Endothelial cell of umbilical vein (primary cell): Measurements from ENCODE around the gene ZNF74. TPM values are rescaled to one million over a fixed set of nuclear protein-coding genes. Genes with fewer than 3 reads are reported as not detected.

Experiments
- BruUV-seq: library from RNA; stranded (reverse); fragments of 400-500 nt; replicated peaks from 2 replicates; lab custom pipeline; 2021; lab: Mats Ljungman, UMichigan
- CTCF ChIA-PET: fragments of 300-600, 350-600 bp; sonication (Branson Sonifier 250); formaldehyde crosslinking; loops from one replicate; lab custom pipeline; 2021; ENCODE audit warnings: antibody characterized with exemption, inconsistent platforms; lab: Charles Lee
- POLR2A ChIA-PET: fragments of 300-600, 350-600 bp; sonication (Branson Sonifier 250); formaldehyde crosslinking; loops from one replicate; lab custom pipeline; 2021; ENCODE audit warnings: antibody characterized with exemption, inconsistent platforms; lab: Charles Lee
- DNase-seq: peaks from one replicate; pipeline ENCODE4 v3.0.0-alpha.2; 2011; ENCODE audit warnings: low read depth, low spot score
- FAIRE-seq: peaks from 2 replicates; lab custom pipeline; 2011; peaks lifted over from hg19 to GRCh38; lab: Jason Lieb, UNC
- H2AFZ ChIP-seq: 2 replicates; pipeline ENCODE4 v1.6.0; 2012; ENCODE audit warnings: low read depth, low read length, control low read depth, inconsistent platforms
- H3K27ac ChIP-seq: 2 replicates; pipeline ENCODE4 v1.5.1; 2011; ENCODE audit warnings: low read depth, mild to moderate bottlenecking, control low read depth, low read length, moderate library complexity; ENCODE audit not compliant: insufficient read depth
- H3K27me3 ChIP-seq, 2 experiments: 2 replicates each; pipeline versions ENCODE4 v1.6.0 to v1.6.1; 2011; ENCODE audit warnings: low read length in 2 of 2, mixed read lengths in 1 of 2; ENCODE audit not compliant: control insufficient read depth in 2 of 2, insufficient read depth in 2 of 2
- H3K36me3 ChIP-seq, 2 experiments: 2 replicates in 1 of 2; 3 replicates in 1 of 2; pipeline ENCODE4 v1.5.1; 2011; ENCODE audit warnings: low read length in 2 of 2, mild to moderate bottlenecking in 1 of 2, moderate library complexity in 1 of 2; ENCODE audit not compliant: control insufficient read depth in 2 of 2, insufficient read depth in 2 of 2; ENCODE audit errors: extremely low read depth in 1 of 2
- H3K4me1 ChIP-seq: 3 replicates; pipeline ENCODE4 v1.5.1; 2011; ENCODE audit warnings: mild to moderate bottlenecking, low read length; ENCODE audit not compliant: control insufficient read depth, insufficient read depth; ENCODE audit errors: extremely low read depth
- H3K4me2 ChIP-seq: 2 replicates; pipeline ENCODE4 v1.6.1; 2011; ENCODE audit warnings: low read length, control low read depth, mixed read lengths; ENCODE audit not compliant: insufficient read depth
- H3K4me3 ChIP-seq, 3 experiments: fragments of 200-600 bp in 1 of 3; sonication (generic), shearing (Covaris generic) in 1 of 3; replicated peaks in 1 of 3; 2 replicates each; pipeline ENCODE4 v1.5.1; 2011 to 2016; ENCODE audit warnings: control low read depth in 3 of 3, low read length in 3 of 3, mild to moderate bottlenecking in 2 of 3, inconsistent platforms in 1 of 3, low read depth in 1 of 3, moderate library complexity in 1 of 3; ENCODE audit not compliant: insufficient read depth in 1 of 3
- H3K79me2 ChIP-seq: 2 replicates; pipeline ENCODE4 v1.6.0; 2012; ENCODE audit warnings: low read length, inconsistent platforms; ENCODE audit not compliant: control insufficient read depth, insufficient read depth
- H3K9ac ChIP-seq: replicated peaks from 2 replicates; pipeline ENCODE3; 2011; ENCODE audit warnings: low read length, control low read depth; ENCODE audit not compliant: insufficient read depth; ENCODE audit errors: extremely low read depth
- H3K9me1 ChIP-seq: replicated peaks from 3 replicates; pipeline ENCODE4 v1.6.0; 2011; ENCODE audit warnings: mild to moderate bottlenecking, low read length; ENCODE audit not compliant: control insufficient read depth, insufficient read depth; ENCODE audit errors: extremely low read depth
- H3K9me3 ChIP-seq: replicated peaks from 2 replicates; pipeline ENCODE4 v1.5.1; 2012; ENCODE audit warnings: low read length, inconsistent platforms; ENCODE audit not compliant: control insufficient read depth, insufficient read depth
- H4K20me1 ChIP-seq: replicated peaks from 2 replicates; pipeline ENCODE3; 2011; ENCODE audit warnings: mild to moderate bottlenecking, low read length; ENCODE audit not compliant: control insufficient read depth, insufficient read depth; ENCODE audit errors: extremely low read depth
- EZH2 ChIP-seq: IDR thresholded peaks from 2 replicates; pipeline ENCODE4 v1.6.1; 2012; ENCODE audit warnings: borderline replicate concordance, low read depth, mild to moderate bottlenecking, moderate library complexity, low read length, inconsistent platforms; ENCODE audit not compliant: severe bottlenecking
- FOS ChIP-seq: IDR thresholded peaks from 2 replicates; pipeline ENCODE4 v1.6.1; 2011; ENCODE audit warnings: mild to moderate bottlenecking, low read length, moderate library complexity, borderline replicate concordance; ENCODE audit not compliant: insufficient read depth
- GATA2 ChIP-seq: IDR thresholded peaks from 2 replicates; pipeline ENCODE4 v1.7.0; 2011; ENCODE audit warnings: low read depth, mild to moderate bottlenecking, moderate library complexity, mixed read lengths, low read length; ENCODE audit not compliant: insufficient read length, insufficient read depth
- JUN ChIP-seq: IDR thresholded peaks from 2 replicates; pipeline ENCODE4 v1.6.1; 2011; ENCODE audit warnings: borderline replicate concordance, low read depth; ENCODE audit not compliant: insufficient read length, insufficient read depth
- MYC ChIP-seq: IDR thresholded peaks from one replicate; pipeline ENCODE4 v1.6.1; 2011; ENCODE audit warnings: mild to moderate bottlenecking, low read depth, low read length
- POLR2A ChIP-seq: IDR thresholded peaks from 2 replicates; pipeline ENCODE4 v1.6.1; 2012; ENCODE audit warnings: low read depth, mild to moderate bottlenecking, control low read depth, low read length
- POLR2AphosphoS5 ChIP-seq: IDR thresholded peaks from 2 replicates; pipeline ENCODE4 v1.6.1; 2012; ENCODE audit warnings: low read depth, mild to moderate bottlenecking, control low read depth, low read length, moderate library complexity; ENCODE audit not compliant: insufficient read depth
- dilution Hi-C: fragments of 300-500 bp; cut with MboI; formaldehyde crosslinking; loops from one replicate; pipeline ENCODE4 v1.15.0; 2019; ENCODE audit warnings: low sequenced_read_pairs; ENCODE audit not compliant: extremely low pct_ligation_motif_present
- intact Hi-C: fragments of 100-400 bp; cut with micrococcal nuclease; formaldehyde crosslinking; loops from one replicate; pipeline ENCODE4 v1.10.0; 2022
- polyA plus RNA-seq, 4 experiments: library from polyadenylated mRNA; depleted of rRNA in 3 of 4; stranded (reverse) in 3 of 4; unstranded in 1 of 4; fragments of >200 nt; gene quantifications; 2 replicates each; pipeline versions ENCODE4 v1.2.1 to v1.2.3, GENCODE V29; 2011 to 2012; ENCODE audit warnings: missing spikeins in 1 of 4
- total RNA-seq: library from RNA; stranded (reverse); gene quantifications from 2 replicates; pipeline ENCODE4 v1.2.3, GENCODE V29; 2021
- TF ChIP-seq, protein P1 (sequence below), 2 donors: IDR thresholded peaks; 1 replicate in 1 of 2; 2 replicates in 1 of 2; pipeline ENCODE4 v1.5.1; 2011; ENCODE audit warnings: low read length in 2 of 2, mild to moderate bottlenecking in 2 of 2, moderate library complexity in 2 of 2, control low read depth in 1 of 2, inconsistent platforms in 1 of 2, low read depth in 1 of 2; ENCODE audit not compliant: insufficient read depth in 1 of 2; ENCODE audit errors: extremely low read depth in 1 of 2
- TF ChIP-seq, protein P2 (sequence below): IDR thresholded peaks from 2 replicates; pipeline ENCODE4 v1.6.1; 2011; ENCODE audit not compliant: insufficient read depth, insufficient read length

The ZNF74 gene
- total and polyA plus RNA-seq, 2 donors (not counting 3 experiments of a cell fraction or from before 2014, with no cell fraction given): 8.6 to 13.4 TPM

DNA sequence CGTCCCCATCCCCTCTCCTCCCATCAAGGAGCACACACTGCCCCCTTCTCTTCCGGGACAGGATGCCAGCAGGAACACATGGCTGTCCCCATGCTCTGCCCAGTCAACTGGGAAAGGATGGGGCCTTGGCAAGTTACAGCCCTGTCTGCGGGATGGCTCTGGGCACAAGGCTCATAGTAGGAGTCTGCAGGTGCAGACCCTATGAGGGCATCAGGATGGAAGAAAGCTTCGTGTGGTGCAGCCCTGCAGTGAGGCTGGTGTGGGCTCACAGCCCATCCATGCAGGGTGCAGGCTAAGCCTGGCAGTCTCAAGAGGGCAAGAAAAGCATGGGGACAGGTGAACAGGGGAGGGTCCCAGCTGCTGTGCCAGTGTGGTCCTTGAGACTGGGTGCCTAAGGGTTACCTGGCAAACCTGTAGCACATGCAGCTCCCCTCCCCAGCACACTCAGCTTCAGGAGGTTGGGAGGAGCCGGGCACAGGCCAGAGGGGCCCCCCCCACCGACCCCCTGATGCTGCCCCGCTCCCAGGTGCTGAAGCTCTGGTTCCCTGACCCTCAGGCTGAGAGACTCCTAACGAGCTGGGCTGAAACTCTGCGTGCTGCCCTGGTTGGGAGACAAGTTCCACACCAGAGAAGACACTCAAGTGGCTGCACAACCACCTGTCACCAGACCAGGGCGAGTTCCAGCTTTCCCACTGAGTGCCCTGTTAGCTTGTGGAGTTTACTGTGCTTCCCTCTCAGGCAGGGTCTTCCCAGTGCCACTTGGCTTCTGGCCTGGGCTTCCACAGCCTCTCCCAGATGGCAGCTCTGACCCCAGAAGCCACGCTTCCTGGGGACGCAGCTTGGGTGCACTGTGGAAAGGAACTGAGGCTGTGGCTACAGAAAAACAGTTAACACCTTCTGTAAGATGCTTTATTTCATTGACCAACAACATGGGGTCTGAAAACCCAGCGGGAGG is 47.0 kb downstream of the ZNF74 start:
- peaks cover 0 to 2% of the 10 kb centered on the region in 2 experiments for H3K36me3 ChIP-seq
- H3K79me2 ChIP-seq: peaks cover 2% of the 10 kb centered on the region
- no peaks in the 10 kb centered on the region for H3K27me3 ChIP-seq
- FAIRE-seq (no peak), DNase-seq (no peak)
- no peaks in the 10 kb centered on the region for H3K9me1 ChIP-seq
- H4K20me1 ChIP-seq: no peaks in the 10 kb centered on the region
- intact Hi-C loops (no loop called here), dilution Hi-C loops (no loop called here)
- H3K4me3 ChIP-seq: no peak overlapping the region
- H3K9me3 ChIP-seq: no peaks in the 10 kb centered on the region
- peaks cover 9% of the 10 kb centered on the region for H3K4me1 ChIP-seq
- TF ChIP-seq JUN: no peak
- TF ChIP-seq MYC: no peak
- no peak for TF ChIP-seq POLR2AphosphoS5
- no peak for TF ChIP-seq FOS
- TF ChIP-seq, protein P1, sequence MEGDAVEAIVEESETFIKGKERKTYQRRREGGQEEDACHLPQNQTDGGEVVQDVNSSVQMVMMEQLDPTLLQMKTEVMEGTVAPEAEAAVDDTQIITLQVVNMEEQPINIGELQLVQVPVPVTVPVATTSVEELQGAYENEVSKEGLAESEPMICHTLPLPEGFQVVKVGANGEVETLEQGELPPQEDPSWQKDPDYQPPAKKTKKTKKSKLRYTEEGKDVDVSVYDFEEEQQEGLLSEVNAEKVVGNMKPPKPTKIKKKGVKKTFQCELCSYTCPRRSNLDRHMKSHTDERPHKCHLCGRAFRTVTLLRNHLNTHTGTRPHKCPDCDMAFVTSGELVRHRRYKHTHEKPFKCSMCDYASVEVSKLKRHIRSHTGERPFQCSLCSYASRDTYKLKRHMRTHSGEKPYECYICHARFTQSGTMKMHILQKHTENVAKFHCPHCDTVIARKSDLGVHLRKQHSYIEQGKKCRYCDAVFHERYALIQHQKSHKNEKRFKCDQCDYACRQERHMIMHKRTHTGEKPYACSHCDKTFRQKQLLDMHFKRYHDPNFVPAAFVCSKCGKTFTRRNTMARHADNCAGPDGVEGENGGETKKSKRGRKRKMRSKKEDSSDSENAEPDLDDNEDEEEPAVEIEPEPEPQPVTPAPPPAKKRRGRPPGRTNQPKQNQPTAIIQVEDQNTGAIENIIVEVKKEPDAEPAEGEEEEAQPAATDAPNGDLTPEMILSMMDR (IDR thresholded peaks at IDR 0.05; ENCODE audit: extremely low read depth in 1 of 2, insufficient read depth in 1 of 2, low read depth in 1 of 2, low read length in 2 of 2): no peak
- no peak for TF ChIP-seq POLR2A
- no peak for TF ChIP-seq GATA2
- TF ChIP-seq, protein P2, sequence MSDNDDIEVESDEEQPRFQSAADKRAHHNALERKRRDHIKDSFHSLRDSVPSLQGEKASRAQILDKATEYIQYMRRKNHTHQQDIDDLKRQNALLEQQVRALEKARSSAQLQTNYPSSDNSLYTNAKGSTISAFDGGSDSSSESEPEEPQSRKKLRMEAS: no peak
- no peak for TF ChIP-seq EZH2
- CTCF ChIA-PET: interaction anchor here (1.7 to 4.3 kb wide), 3 partner anchors 16 to 23 kb away, joined by 7 to 22 read pairs (median 18); no protein-coding TSS in a partner anchor
- POLR2A ChIA-PET: no interaction called here
- no peak overlapping the region for H3K27ac ChIP-seq
- H3K9ac ChIP-seq: no peak overlapping the region
- H3K4me2 ChIP-seq: no peak overlapping the region
- BruUV-seq: no TSS peak
- no peak overlapping the region for H2AFZ ChIP-seq
